Ovary (tissue), 9 donors: ENCODE results near the gene ACTL6B. TPM values are rescaled to one million over a fixed set of nuclear protein-coding genes. Genes with fewer than 3 reads are reported as not detected.

ENCODE experiments used
- DNase-seq, 5 donors: peaks; one replicate each; pipeline ENCODE4 v3.0.0-alpha.2; 2019 to 2020
- H3K27ac ChIP-seq, 2 donors: fragments of 200-600 bp; one replicate each; pipeline versions ENCODE4 v1.5.1 to v1.8.0; 2019 to 2022
- H3K27me3 ChIP-seq: fragments of 200-600 bp; one replicate; pipeline ENCODE4 v1.8.0; 2022
- H3K36me3 ChIP-seq: fragments of 200-600 bp; sonication (generic); one replicate; pipeline ENCODE4 v1.5.1; 2019
- H3K4me1 ChIP-seq: one replicate; pipeline ENCODE4 v1.8.1; 2013; ENCODE audit warnings: mild to moderate bottlenecking, moderate library complexity; ENCODE audit not compliant: insufficient read depth
- H3K4me3 ChIP-seq: fragments of 200-600 bp; sonication (generic); one replicate; pipeline ENCODE4 v1.5.1; 2017
- H3K9me3 ChIP-seq, 2 donors: fragments of 200-600 bp in 1 of 2; sonication (generic) in 1 of 2; one replicate each; pipeline versions ENCODE4 v1.5.1 to v1.8.1; 2013 to 2019; ENCODE audit warnings: mild to moderate bottlenecking in 1 of 2, moderate library complexity in 1 of 2
- EP300 ChIP-seq: sonication (generic); formaldehyde crosslinking; IDR thresholded peaks from one replicate; pipeline ENCODE4 v1.6.1; 2017; ENCODE audit warnings: antibody characterized with exemption
- POLR2A ChIP-seq: fragments of 450-650 bp; IDR thresholded peaks from one replicate; pipeline ENCODE4 v1.6.1; 2017; ENCODE audit warnings: antibody characterized with exemption, mild to moderate bottlenecking, moderate library complexity
- whole genome bisulfite sequencing, 3 donors: extraction: QIAGEN DNeasy Blood & Tissue Kit in 1 of 3; methylation state at CpG; one replicate each; pipeline versions ENCODE4 v1.1.5 to v1.1.7; 2013 to 2017; 5-methylcytosine and 5-hydroxymethylcytosine counted together
- intact Hi-C, 4 donors: fragments of 100-400 bp; cut with DNase I; formaldehyde crosslinking; loops; one replicate each; pipeline versions ENCODE4 v1.11.0 to v1.15.1; 2022 to 2023
- polyA plus RNA-seq, 2 donors: library from polyadenylated mRNA; stranded (reverse); fragments of 200-250 nt in 1 of 2; fragments of 350-450 nt in 1 of 2; fragmentation: Illumina TruSeq in 1 of 2; extraction: RNeasy Lipid Tissue Mini Kit (QIAGEN cat#74804) in 1 of 2; gene quantifications; one replicate each; pipeline ENCODE4 v1.2.3, GENCODE V29; 2013 to 2014
- total RNA-seq, 7 donors: library from RNA; depleted of rRNA in 2 of 7; stranded (reverse); fragments of >200 nt in 2 of 7; fragmentation: NEBNext Ultra II Directional in 3 of 7; extraction: Animal tissue kit (Norgen Biotek cat#: 25700) in 3 of 7; gene quantifications; one replicate each; pipeline versions ENCODE4 v1.1.0 to v1.2.4, GENCODE V29; 2016 to 2023
- TF ChIP-seq, protein P1 (sequence below), 3 donors: fragments of 450-650 bp in 2 of 3; fragments of 200-600 bp in 1 of 3; IDR thresholded peaks; one replicate each; pipeline versions ENCODE4 v1.5.1 to v1.8.0; 2016 to 2022; ENCODE audit warnings: antibody characterized with exemption in 3 of 3, mild to moderate bottlenecking in 1 of 3
- donor health status: DM: no; HTN: no; CAD: no; lungs with moderate emphysema.
- donor health status: DM: no; HTN: no; CAD: no.
- donor health status: Bipolar disorder and iron deficiency.
- donor health status: DM: yes; HTN: yes; CAD: no.
- donor health status: DM: no; HTN: no; CAD: no.
- donor health status: DM: yes; HTN: yes; CAD: no.

ACTL6B gene
- total and polyA plus RNA-seq, 9 donors = not detected

DNA sequence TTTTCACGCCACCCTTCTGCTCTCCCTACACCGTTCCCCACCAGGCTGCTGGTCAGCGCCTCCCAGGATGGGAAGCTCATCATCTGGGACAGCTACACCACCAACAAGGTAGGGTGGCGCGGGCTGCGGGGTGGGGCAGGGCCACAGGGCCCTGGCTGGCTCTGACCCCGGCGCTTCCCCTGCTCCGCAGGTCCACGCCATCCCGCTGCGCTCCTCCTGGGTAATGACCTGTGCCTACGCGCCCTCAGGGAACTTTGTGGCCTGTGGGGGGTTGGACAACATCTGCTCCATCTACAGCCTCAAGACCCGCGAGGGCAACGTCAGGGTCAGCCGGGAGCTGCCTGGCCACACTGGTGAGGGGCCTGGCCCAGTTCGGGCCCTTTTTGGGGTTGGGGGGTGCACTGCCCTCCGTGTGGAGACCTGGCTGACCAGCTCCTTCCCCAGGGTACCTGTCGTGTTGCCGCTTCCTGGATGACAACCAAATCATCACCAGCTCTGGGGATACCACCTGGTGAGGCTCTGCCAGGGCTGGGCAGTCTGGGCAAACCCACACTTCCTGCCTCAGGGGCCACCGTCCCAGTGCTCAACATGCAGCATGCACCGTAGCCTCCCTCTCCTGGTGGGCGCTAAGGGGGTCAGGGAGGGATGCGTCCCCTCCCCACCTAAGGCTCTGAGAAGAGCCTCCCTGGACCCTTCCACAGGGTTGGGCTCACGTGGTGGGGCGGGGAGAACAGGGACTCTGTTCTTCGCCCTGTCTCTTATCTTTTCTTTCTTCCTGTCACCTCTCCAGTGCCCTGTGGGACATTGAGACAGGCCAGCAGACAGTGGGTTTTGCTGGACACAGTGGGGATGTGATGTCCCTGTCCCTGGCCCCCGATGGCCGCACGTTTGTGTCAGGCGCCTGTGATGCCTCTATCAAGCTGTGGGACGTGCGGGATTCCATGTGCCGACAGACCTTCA lies 21.3 kb upstream of the ACTL6B start:
- intact Hi-C loops = loop anchor here in 2 of 4 donors (2.0 to 5.0 kb wide), 2 partner anchors 65 to 70 kb away; partner anchors contain the start of gene MOSPD3 (in 1 of the 2)
- no peak overlapping the region for H3K27ac ChIP-seq
- no peak overlapping the region for H3K4me3 ChIP-seq
- WGBS, 3 donors = 82 to 88% (median 88%) methylated on average over 36 of the region's 36 CpGs
- TF ChIP-seq EP300 (no peak), POLR2A (no peak)
- TF ChIP-seq, protein P1, sequence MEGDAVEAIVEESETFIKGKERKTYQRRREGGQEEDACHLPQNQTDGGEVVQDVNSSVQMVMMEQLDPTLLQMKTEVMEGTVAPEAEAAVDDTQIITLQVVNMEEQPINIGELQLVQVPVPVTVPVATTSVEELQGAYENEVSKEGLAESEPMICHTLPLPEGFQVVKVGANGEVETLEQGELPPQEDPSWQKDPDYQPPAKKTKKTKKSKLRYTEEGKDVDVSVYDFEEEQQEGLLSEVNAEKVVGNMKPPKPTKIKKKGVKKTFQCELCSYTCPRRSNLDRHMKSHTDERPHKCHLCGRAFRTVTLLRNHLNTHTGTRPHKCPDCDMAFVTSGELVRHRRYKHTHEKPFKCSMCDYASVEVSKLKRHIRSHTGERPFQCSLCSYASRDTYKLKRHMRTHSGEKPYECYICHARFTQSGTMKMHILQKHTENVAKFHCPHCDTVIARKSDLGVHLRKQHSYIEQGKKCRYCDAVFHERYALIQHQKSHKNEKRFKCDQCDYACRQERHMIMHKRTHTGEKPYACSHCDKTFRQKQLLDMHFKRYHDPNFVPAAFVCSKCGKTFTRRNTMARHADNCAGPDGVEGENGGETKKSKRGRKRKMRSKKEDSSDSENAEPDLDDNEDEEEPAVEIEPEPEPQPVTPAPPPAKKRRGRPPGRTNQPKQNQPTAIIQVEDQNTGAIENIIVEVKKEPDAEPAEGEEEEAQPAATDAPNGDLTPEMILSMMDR (IDR thresholded peaks at IDR 0.05) = no peak
- no peaks in the 10 kb centered on the region for H3K9me3 ChIP-seq
- peak; percentile 27 to 56 (median 44) for DNase-seq
- H3K27me3 ChIP-seq = no peaks in the 10 kb centered on the region
- peaks cover 1% of the 10 kb centered on the region for H3K4me1 ChIP-seq
- H3K36me3 ChIP-seq = no peaks in the 10 kb centered on the region

DNA sequence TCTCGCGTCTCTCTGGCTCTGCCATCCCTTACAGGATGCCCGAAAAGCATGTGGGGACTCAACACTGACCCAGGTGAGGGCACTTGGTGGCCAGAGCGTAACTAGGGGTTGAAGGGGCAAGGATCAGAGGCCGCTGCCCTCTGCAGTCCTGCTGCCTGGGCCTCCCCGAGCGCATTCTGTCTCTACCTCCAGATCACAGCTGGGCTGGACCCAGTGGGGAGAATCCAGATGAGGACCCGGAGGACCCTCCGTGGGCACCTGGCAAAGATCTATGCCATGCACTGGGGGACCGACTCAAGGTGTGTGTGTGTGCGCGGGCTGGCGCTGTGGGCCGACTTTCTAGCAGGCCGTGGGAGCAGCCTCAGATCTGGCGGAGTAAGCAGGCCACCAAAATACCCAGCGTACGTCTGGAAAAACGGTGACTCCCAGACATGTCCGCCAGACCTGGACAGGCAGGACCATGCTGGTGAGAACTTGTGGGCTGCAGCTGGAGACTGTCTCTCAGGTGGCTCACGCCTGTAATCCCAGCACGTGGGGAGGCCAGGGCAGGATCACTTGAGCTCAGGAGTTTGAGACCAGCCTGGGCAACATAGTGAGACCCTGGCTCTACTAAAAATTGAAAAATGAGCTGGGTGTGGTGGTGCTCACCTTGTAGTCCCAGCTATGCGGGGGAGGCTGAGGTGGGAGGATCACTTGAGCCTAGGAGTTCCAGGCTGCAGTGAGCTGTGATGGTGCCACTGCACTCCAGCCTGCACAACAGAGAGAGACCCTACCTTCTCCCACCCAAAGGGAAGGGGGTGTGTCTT lies 20.5 kb upstream of the ACTL6B start:
- WGBS, 3 donors = 70 to 78% (median 75%) methylated on average over 23 of the region's 23 CpGs
- intact Hi-C loops = loop anchor here in 2 of 4 donors (2.0 to 5.0 kb wide), 2 partner anchors 64 to 69 kb away; partner anchors contain the start of gene MOSPD3 (in 1 of the 2)
- Histone ChIP-seq H3K27ac (peak overlapping the region; percentile 96 to 97), H3K36me3 (no peaks in the 10 kb centered on the region), H3K27me3 (no peaks in the 10 kb centered on the region), H3K9me3 (no peaks in the 10 kb centered on the region), H3K4me1 (peaks cover 1% of the 10 kb centered on the region), H3K4me3 (peak overlapping the region; percentile 77)
- no peak for TF ChIP-seq POLR2A
- TF ChIP-seq, protein P1 (IDR thresholded peaks at IDR 0.05) = no peak
- TF ChIP-seq EP300 = no peak
- DNase-seq = peak; percentile 25 to 54 (median 46)

DNA sequence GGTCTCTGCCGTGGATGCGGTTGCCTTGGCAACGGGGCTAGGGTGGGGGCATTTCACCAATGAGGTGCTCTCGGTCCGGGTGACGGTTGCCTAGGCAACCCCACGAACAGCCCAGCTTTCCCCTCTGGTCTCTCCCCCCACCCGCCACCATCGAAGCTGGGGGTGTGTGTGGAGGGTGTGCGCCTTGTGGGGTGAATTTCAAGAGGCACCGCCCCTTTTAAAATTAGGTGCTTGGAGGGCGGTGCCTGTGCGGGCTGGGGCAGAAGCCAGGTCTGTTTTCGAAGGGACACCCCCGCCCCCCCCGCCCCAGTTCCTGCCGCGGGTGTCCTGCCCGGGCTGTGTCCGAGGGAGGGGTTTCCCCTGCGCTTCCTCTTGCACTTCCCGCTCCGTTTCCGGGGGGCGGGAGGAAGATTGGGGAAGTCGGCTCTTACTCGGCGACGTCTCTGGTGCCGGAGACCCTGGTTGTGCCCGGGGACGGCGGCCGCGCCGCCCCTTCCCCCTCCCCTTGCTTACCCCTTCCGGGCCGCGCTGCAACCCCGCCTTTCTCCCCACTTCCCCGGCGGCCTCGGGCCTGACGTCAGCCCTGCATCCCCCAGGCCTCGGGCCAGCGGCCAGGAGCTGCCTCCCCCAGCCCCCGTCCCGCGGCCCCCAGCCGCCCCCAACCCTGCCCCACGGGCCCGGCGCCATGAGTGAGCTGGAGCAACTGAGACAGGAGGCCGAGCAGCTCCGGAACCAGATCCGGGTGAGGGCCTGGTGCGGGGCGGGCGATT lies 19.5 kb upstream of the ACTL6B start:
- Histone ChIP-seq H3K27me3 (no peaks in the 10 kb centered on the region), H3K9me3 (no peaks in the 10 kb centered on the region), H3K4me3 (peak overlapping the region; percentile 77), H3K27ac (peak overlapping the region; percentile 96 to 97), H3K36me3 (no peaks in the 10 kb centered on the region), H3K4me1 (peaks cover 1% of the 10 kb centered on the region)
- DNase-seq = peak; percentile 86 to 92 (median 88)
- intact Hi-C loops = loop anchor here in 2 of 4 donors (2.0 to 5.0 kb wide), 2 partner anchors 63 to 68 kb away; partner anchors contain the start of gene MOSPD3 (in 1 of the 2)
- TF ChIP-seq, protein P1 (IDR thresholded peaks at IDR 0.05) = no peak
- no peak for TF ChIP-seq POLR2A
- TF ChIP-seq EP300 = no peak
- WGBS, 3 donors = 1 to 2% (median 1%) methylated on average over 42 to 59 of the region's 59 CpGs
